SK-N-SH treated with all-trans-retinoic acid at 6 μM for 48 hours (cell line): ENCODE results near the gene RAB44.

Experiments
- ATAC-seq: fragments of 200-7000 bp; cut with Tn5 transposase; 3 replicates; pipeline ENCODE4 v1.9.1; 2020; ENCODE audit warnings: mild to moderate bottlenecking, moderate library complexity
- BACH2 ChIP-seq: fragments of 250-450 bp; sonication (Bioruptor Pico); IDR thresholded peaks from 2 replicates; pipeline ENCODE4 v1.9.0; 2021; ENCODE audit warnings: mild to moderate bottlenecking, borderline replicate concordance
- CSDC2 ChIP-seq: fragments of 250-450 bp; sonication (Bioruptor Pico); IDR thresholded peaks from 2 replicates; pipeline ENCODE4 v1.5.0; 2020; ENCODE audit warnings: mild to moderate bottlenecking, moderate library complexity
- CSRNP3 ChIP-seq: fragments of 250-450 bp; sonication (Bioruptor Pico); IDR thresholded peaks from 2 replicates; pipeline ENCODE4 v1.5.1; 2021; ENCODE audit warnings: mild to moderate bottlenecking, moderate library complexity
- ESRRG ChIP-seq: fragments of 250-450 bp; sonication (Bioruptor Pico); IDR thresholded peaks from 2 replicates; pipeline ENCODE4 v1.6.1; 2021; ENCODE audit warnings: mild to moderate bottlenecking
- GLIS3 ChIP-seq: fragments of 250-450 bp; sonication (Bioruptor Pico); IDR thresholded peaks from 2 replicates; pipeline ENCODE4 v1.5.0; 2020; ENCODE audit warnings: mild to moderate bottlenecking, moderate library complexity
- ISL1 ChIP-seq: fragments of 250-450 bp; sonication (Bioruptor Pico); IDR thresholded peaks from 2 replicates; pipeline ENCODE4 v2.1.2; 2022; ENCODE audit warnings: mild to moderate bottlenecking, moderate library complexity
- OSR1 ChIP-seq: fragments of 250-450 bp; sonication (Bioruptor Pico); IDR thresholded peaks from 2 replicates; pipeline ENCODE4 v1.8.0; 2022; ENCODE audit warnings: moderate library complexity, mild to moderate bottlenecking, inconsistent platforms
- PATZ1 ChIP-seq: fragments of 250-450 bp; sonication (Bioruptor Pico); IDR thresholded peaks from 2 replicates; pipeline ENCODE4 v1.8.0; 2020; ENCODE audit warnings: mild to moderate bottlenecking, moderate library complexity, borderline replicate concordance
- POU6F1 ChIP-seq: fragments of 250-450 bp; sonication (Bioruptor Pico); IDR thresholded peaks from 2 replicates; pipeline ENCODE4 v1.8.0; 2021; ENCODE audit warnings: low read depth, mild to moderate bottlenecking, moderate library complexity, borderline replicate concordance
- PPARA ChIP-seq: fragments of 250-450 bp; sonication (Bioruptor Pico); IDR thresholded peaks from 2 replicates; pipeline ENCODE4 v1.5.0; 2020; ENCODE audit warnings: mild to moderate bottlenecking, borderline replicate concordance
- RARB ChIP-seq: fragments of 250-450 bp; sonication (Bioruptor Pico); IDR thresholded peaks from 2 replicates; pipeline ENCODE4 v1.8.0; 2021; ENCODE audit warnings: mild to moderate bottlenecking, moderate library complexity
- SNAI2 ChIP-seq: fragments of 250-450 bp; sonication (Bioruptor Pico); IDR thresholded peaks from 2 replicates; pipeline ENCODE4 v1.5.0; 2020; ENCODE audit warnings: mild to moderate bottlenecking, moderate library complexity
- TCF4 ChIP-seq: fragments of 250-450 bp; sonication (Bioruptor Pico); IDR thresholded peaks from 2 replicates; pipeline ENCODE4 v1.8.0; 2021; ENCODE audit warnings: mild to moderate bottlenecking, moderate library complexity, borderline replicate concordance
- TOX ChIP-seq: fragments of 250-450 bp; sonication (Bioruptor Pico); IDR thresholded peaks from 2 replicates; pipeline ENCODE4 v1.8.0; 2021; ENCODE audit warnings: mild to moderate bottlenecking, moderate library complexity, borderline replicate concordance
- TSHZ2 ChIP-seq: fragments of 250-450 bp; sonication (Bioruptor Pico); IDR thresholded peaks from 2 replicates; pipeline ENCODE4 v1.5.0; 2020; ENCODE audit warnings: mild to moderate bottlenecking, moderate library complexity
- ZC3H10 ChIP-seq: fragments of 250-450 bp; sonication (Bioruptor Pico); IDR thresholded peaks from 2 replicates; pipeline ENCODE4 v1.5.1; 2021; ENCODE audit warnings: mild to moderate bottlenecking, moderate library complexity
- ZFP3 ChIP-seq: fragments of 250-450 bp; sonication (Bioruptor Pico); IDR thresholded peaks from 2 replicates; pipeline ENCODE4 v1.5.0; 2020; ENCODE audit warnings: mild to moderate bottlenecking, moderate library complexity
- ZFP30 ChIP-seq: fragments of 450-650 bp; formaldehyde crosslinking; IDR thresholded peaks from 2 replicates; pipeline ENCODE4 v1.5.0; 2022; ENCODE audit warnings: mild to moderate bottlenecking, moderate library complexity
- ZNF565 ChIP-seq: fragments of 450-650 bp; formaldehyde crosslinking; conservative IDR thresholded peaks from 2 replicates; pipeline ENCODE4 v1.5.0; 2020; ENCODE audit warnings: low read depth, mild to moderate bottlenecking, moderate library complexity
- ZNF70 ChIP-seq: fragments of 450-650 bp; formaldehyde crosslinking; IDR thresholded peaks from 2 replicates; pipeline ENCODE4 v1.5.0; 2020; ENCODE audit warnings: mild to moderate bottlenecking, moderate library complexity
- ZNF8 ChIP-seq: fragments of 450-650 bp; formaldehyde crosslinking; IDR thresholded peaks from 2 replicates; pipeline ENCODE4 v1.5.0; 2020; ENCODE audit warnings: mild to moderate bottlenecking, moderate library complexity
- TF ChIP-seq, protein P1 (sequence below): fragments of 250-450 bp; sonication (Bioruptor Pico); IDR thresholded peaks from 2 replicates; pipeline ENCODE4 v1.5.1; 2020; ENCODE audit warnings: low read depth, mild to moderate bottlenecking, moderate library complexity

Gene RAB44

DNA sequence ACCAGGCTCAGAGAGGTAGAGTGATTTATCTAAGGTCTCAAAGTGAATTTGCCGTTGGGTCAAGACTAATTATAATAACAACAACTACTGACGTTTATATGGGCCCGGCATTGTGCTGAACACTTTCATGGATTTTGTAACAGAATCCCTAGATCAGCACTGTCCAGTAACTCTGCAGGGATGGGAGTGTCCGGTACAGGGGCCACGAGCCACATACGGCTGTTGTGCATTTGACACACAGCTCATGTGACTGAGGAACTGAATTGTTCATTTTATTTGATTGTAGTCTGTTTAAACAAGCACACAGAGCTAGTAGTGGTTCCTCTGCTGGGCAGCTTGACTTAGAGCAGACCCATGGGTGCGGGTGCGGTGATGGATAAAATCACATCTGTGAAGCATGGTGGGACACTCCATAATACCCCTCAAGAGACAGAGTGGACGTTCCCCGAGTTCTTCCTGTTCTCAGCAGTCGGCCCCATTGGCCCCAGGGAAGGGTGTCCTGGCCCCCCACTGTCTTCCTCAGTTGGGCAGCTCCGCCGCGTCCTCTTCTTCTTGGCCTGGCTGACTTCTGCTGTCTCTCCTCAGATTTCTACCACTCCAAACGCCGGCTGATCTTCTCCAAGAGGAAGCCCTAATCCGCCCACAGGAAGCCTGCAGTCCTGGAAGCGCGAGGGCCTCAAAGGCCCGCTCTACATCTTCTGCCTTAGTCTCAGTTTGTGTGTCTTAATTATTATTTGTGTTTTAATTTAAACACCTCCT, 12.3 kb upstream of the RAB44 start:
- TF ChIP-seq TCF4, result no peak
- no peak for ATAC-seq

DNA sequence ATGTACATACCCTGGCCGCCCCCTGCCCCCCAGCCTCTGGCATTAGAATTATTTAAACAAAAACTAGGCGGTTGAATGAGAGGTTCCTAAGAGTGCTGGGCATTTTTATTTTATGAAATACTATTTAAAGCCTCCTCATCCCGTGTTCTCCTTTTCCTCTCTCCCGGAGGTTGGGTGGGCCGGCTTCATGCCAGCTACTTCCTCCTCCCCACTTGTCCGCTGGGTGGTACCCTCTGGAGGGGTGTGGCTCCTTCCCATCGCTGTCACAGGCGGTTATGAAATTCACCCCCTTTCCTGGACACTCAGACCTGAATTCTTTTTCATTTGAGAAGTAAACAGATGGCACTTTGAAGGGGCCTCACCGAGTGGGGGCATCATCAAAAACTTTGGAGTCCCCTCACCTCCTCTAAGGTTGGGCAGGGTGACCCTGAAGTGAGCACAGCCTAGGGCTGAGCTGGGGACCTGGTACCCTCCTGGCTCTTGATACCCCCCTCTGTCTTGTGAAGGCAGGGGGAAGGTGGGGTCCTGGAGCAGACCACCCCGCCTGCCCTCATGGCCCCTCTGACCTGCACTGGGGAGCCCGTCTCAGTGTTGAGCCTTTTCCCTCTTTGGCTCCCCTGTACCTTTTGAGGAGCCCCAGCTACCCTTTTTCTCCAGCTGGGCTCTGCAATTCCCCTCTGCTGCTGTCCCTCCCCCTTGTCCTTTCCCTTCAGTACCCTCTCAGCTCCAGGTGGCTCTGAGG, 11.5 kb upstream of the RAB44 start:
- TF ChIP-seq OSR1 (CRISPR knock-in tag), result no peak
- no peak for TF ChIP-seq CSRNP3 (CRISPR knock-in tag)
- TF ChIP-seq ISL1 (CRISPR knock-in tag), result no peak
- no peak for TF ChIP-seq TOX (CRISPR knock-in tag)
- TF ChIP-seq ZNF8, result no peak
- no peak for TF ChIP-seq BACH2 (CRISPR knock-in tag)
- TF ChIP-seq TSHZ2 (CRISPR knock-in tag), result no peak
- no peak for TF ChIP-seq POU6F1 (CRISPR knock-in tag)
- no peak for TF ChIP-seq SNAI2 (CRISPR knock-in tag)
- no peak for TF ChIP-seq ZNF70 (CRISPR knock-in tag)
- TF ChIP-seq ZNF565 (CRISPR knock-in tag), result no peak
- no peak for TF ChIP-seq PATZ1 (CRISPR knock-in tag)
- TF ChIP-seq CSDC2 (CRISPR knock-in tag), result no peak
- no peak for TF ChIP-seq ZFP3 (CRISPR knock-in tag)
- TF ChIP-seq ZFP30, result no peak
- TF ChIP-seq RARB (CRISPR knock-in tag), result no peak

DNA sequence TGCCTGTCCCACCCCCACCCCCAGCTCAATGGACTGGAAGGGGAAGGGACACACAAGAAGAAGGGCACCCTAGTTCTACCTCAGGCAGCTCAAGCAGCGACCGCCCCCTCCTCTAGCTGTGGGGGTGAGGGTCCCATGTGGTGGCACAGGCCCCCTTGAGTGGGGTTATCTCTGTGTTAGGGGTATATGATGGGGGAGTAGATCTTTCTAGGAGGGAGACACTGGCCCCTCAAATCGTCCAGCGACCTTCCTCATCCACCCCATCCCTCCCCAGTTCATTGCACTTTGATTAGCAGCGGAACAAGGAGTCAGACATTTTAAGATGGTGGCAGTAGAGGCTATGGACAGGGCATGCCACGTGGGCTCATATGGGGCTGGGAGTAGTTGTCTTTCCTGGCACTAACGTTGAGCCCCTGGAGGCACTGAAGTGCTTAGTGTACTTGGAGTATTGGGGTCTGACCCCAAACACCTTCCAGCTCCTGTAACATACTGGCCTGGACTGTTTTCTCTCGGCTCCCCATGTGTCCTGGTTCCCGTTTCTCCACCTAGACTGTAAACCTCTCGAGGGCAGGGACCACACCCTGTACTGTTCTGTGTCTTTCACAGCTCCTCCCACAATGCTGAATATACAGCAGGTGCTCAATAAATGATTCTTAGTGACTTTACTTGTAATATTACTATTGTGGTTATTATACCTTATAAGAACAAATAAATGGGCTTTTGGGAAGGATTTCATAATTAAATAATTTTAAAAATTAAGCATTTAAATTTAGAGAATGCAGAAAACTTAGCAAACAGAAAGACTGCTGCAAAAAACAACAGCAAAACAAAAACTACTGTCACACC, 10.7 kb upstream of the RAB44 start:
- TF ChIP-seq BACH2 (CRISPR knock-in tag) (no peak), ISL1 (CRISPR knock-in tag) (no peak), TSHZ2 (CRISPR knock-in tag) (no peak), GLIS3 (CRISPR knock-in tag) (no peak), ZNF8 (no peak), PPARA (no peak), TCF4 (no peak), ZFP30 (no peak), ZC3H10 (CRISPR knock-in tag) (no peak), ESRRG (CRISPR knock-in tag) (no peak), TOX (CRISPR knock-in tag) (no peak), CSDC2 (CRISPR knock-in tag) (no peak), RARB (CRISPR knock-in tag) (no peak), ZNF565 (CRISPR knock-in tag) (no peak)
- TF ChIP-seq, protein P1, sequence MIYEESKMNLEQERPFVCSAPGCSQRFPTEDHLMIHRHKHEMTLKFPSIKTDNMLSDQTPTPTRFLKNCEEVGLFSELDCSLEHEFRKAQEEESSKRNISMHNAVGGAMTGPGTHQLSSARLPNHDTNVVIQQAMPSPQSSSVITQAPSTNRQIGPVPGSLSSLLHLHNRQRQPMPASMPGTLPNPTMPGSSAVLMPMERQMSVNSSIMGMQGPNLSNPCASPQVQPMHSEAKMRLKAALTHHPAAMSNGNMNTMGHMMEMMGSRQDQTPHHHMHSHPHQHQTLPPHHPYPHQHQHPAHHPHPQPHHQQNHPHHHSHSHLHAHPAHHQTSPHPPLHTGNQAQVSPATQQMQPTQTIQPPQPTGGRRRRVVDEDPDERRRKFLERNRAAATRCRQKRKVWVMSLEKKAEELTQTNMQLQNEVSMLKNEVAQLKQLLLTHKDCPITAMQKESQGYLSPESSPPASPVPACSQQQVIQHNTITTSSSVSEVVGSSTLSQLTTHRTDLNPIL (CRISPR knock-in tag), result no peak
- TF ChIP-seq, all 23 proteins: peak for 0
- ATAC-seq, result no peak

More for the DNA sequence above, 11.5 kb upstream of the RAB44 start:
- ATAC-seq, result no peak
